HL-60 (cell line): ENCODE measurements around the gene TMEM184A.

Experiments
- DNase-seq, 2 experiments: peaks; one replicate each; pipeline ENCODE4 v3.0.0-alpha.2; 2010 to 2020; ENCODE audit warnings: low read depth in 1 of 2, low spot score in 1 of 2
- H3K27ac ChIP-seq: fragments of 250-450 bp; sonication (Bioruptor Pico); replicated peaks from 2 replicates; pipeline ENCODE4 v1.5.1; 2020; ENCODE audit warnings: mild to moderate bottlenecking, moderate library complexity
- H3K27me3 ChIP-seq: fragments of 250-450 bp; sonication (Bioruptor Pico); 2 replicates; pipeline ENCODE4 v1.5.1; 2021; ENCODE audit warnings: mild to moderate bottlenecking, moderate library complexity; ENCODE audit not compliant: insufficient read depth, poor library complexity, severe bottlenecking
- H3K4me3 ChIP-seq: replicated peaks from 2 replicates; pipeline ENCODE4 v1.5.1; 2011; ENCODE audit warnings: mild to moderate bottlenecking, control low read depth, low read length; ENCODE audit not compliant: insufficient read depth
- CTCF ChIP-seq: IDR thresholded peaks from one replicate; pipeline ENCODE4 v1.5.1; 2011; ENCODE audit warnings: low read length, control low read depth, inconsistent platforms; ENCODE audit not compliant: insufficient read depth
- GABPA ChIP-seq: IDR thresholded peaks from 2 replicates; pipeline ENCODE4 v1.6.1; 2012; ENCODE audit warnings: low read depth
- POLR2AphosphoS5 ChIP-seq: IDR thresholded peaks from 2 replicates; pipeline ENCODE4 v1.6.1; 2012; ENCODE audit warnings: low read depth
- SPI1 ChIP-seq: IDR thresholded peaks from 2 replicates; pipeline ENCODE4 v1.6.1; 2012; ENCODE audit warnings: low read depth, mild to moderate bottlenecking, borderline replicate concordance
- TF ChIP-seq, protein P1 (sequence below): IDR thresholded peaks from 2 replicates; pipeline ENCODE4 v1.6.1; 2012; ENCODE audit warnings: low read depth; ENCODE audit not compliant: insufficient replicate concordance

TMEM184A gene

DNA sequence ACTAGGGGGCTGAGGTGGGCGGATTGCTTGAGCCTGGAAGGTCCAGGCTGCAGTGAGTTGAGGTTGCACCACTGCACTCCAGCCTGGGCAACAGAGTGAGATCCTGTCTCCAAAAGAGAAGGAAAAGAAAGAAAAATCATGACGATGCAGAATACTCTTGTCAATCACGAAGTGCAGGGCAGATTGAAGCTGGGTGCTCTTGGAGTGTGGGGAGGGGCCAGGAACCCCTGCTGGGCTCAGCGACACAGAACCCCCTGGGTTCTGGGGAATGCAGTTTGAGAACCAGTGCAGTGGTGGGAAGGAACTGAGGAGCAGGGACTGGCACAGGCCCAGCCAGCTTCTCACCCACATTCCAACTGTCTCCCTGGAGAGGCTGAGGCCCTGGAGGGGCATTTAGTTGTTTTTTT lies 41.0 kb downstream of the TMEM184A start:
- peak overlapping the region; percentile 11; the same call in 1 of the 2 replicates for H3K27ac ChIP-seq
- no peak overlapping the region for H3K4me3 ChIP-seq
- no peak for DNase-seq
- H3K27me3 ChIP-seq: no peaks in the 10 kb centered on the region
- TF ChIP-seq SPI1 (no peak), CTCF (no peak), GABPA (no peak), POLR2AphosphoS5 (no peak)
- TF ChIP-seq, protein P1, sequence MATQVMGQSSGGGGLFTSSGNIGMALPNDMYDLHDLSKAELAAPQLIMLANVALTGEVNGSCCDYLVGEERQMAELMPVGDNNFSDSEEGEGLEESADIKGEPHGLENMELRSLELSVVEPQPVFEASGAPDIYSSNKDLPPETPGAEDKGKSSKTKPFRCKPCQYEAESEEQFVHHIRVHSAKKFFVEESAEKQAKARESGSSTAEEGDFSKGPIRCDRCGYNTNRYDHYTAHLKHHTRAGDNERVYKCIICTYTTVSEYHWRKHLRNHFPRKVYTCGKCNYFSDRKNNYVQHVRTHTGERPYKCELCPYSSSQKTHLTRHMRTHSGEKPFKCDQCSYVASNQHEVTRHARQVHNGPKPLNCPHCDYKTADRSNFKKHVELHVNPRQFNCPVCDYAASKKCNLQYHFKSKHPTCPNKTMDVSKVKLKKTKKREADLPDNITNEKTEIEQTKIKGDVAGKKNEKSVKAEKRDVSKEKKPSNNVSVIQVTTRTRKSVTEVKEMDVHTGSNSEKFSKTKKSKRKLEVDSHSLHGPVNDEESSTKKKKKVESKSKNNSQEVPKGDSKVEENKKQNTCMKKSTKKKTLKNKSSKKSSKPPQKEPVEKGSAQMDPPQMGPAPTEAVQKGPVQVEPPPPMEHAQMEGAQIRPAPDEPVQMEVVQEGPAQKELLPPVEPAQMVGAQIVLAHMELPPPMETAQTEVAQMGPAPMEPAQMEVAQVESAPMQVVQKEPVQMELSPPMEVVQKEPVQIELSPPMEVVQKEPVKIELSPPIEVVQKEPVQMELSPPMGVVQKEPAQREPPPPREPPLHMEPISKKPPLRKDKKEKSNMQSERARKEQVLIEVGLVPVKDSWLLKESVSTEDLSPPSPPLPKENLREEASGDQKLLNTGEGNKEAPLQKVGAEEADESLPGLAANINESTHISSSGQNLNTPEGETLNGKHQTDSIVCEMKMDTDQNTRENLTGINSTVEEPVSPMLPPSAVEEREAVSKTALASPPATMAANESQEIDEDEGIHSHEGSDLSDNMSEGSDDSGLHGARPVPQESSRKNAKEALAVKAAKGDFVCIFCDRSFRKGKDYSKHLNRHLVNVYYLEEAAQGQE: no peak

GRCh38 chr7:1514407-1514806 lies 41.6 kb downstream of the TMEM184A start:
- Histone ChIP-seq H3K27me3 (no peaks in the 10 kb centered on the region), H3K27ac (peak overlapping the region; percentile 11), H3K4me3 (no peak overlapping the region)
- TF ChIP-seq GABPA (no peak), POLR2AphosphoS5 (no peak), CTCF (no peak)
- DNase-seq: no peak

- Histone ChIP-seq H3K27ac (peak overlapping the region; percentile 97), H3K27me3 (no peaks in the 10 kb centered on the region)
These were observed 42.3 kb downstream of the TMEM184A start for GRCh38 chr7:1513657-1514095.

More at GRCh38 chr7:1513657-1514095, 42.3 kb downstream of the TMEM184A start:
- H3K4me3 ChIP-seq: no peak overlapping the region
- TF ChIP-seq, protein P1: no peak
- TF ChIP-seq SPI1: no peak
- TF ChIP-seq POLR2AphosphoS5: no peak
- TF ChIP-seq CTCF: no peak
- no peak for TF ChIP-seq GABPA
- no peak for DNase-seq
